HG02798 (cell line): Measurements from ENCODE around the gene PRICKLE2.

Source experiments
- ATAC-seq: cut with Tn5 transposase; IDR thresholded peaks from one replicate; pipeline ENCODE4 v1.9.1; 2021; ENCODE audit warnings: mild to moderate bottlenecking; ENCODE audit not compliant: unreplicated experiment, poor library complexity

The PRICKLE2 gene

DNA sequence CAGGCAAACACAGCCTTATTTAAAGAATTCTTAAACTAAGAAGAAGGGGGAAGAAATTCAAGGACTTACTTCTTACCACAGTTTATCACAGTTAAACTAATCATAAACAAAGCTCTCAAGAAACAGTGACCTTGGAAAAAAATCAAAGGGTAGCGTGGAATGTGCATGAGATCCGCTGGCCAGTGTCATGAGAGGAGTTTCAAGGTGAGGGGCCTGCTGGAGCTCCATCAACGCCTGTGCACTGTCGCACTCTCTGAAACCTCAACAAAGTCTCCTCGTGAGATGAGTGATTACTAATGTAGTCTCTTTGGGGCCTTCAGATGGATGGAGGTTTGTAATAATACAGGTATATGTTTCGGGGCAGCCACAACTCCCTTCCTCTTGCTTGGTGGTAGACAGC is 28.4 kb upstream of the PRICKLE2 start:
- no peak for ATAC-seq

- no peak for ATAC-seq
These were observed 25.8 kb upstream of the PRICKLE2 start for GRCh38 chr3:64251019-64251418.

DNA sequence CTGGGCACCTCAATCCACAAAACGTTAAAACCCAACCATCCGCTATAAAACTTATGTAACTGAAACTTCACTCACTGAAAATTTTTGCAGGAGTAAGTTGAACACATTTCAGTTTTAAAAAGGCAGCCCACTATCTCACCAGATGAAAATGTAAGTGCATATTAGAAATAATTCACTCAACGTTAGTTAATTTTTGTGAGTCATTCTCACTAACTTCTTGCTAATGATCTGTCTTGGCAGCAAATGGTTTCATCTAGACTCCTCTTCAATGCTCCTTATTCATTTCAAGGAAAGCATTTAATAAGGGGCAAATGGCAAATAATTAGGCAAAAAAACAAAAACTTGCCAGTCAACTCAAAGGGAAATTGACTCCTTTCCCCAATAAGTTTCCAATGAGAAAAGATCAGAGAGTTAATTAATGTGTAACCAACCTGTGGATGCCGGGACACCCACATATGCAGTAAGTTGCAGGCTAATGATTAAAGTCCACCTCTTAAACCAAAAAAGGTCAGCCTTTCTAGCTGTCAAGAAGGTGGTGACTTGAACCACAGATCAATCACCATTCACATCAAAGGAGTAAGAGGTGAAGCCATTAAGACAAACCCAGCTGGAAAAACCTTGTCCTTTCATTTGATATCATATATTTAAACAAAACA is 22.9 kb upstream of the PRICKLE2 start:
- peak; percentile 47 for ATAC-seq

- ATAC-seq, result peak; percentile 52
These were observed 19.0 kb upstream of the PRICKLE2 start for GRCh38 chr3:64244011-64244942.

- ATAC-seq, result no peak
These were observed 17.2 kb upstream of the PRICKLE2 start for GRCh38 chr3:64242435-64242834.

- no peak for ATAC-seq
These were observed 15.7 kb upstream of the PRICKLE2 start for GRCh38 chr3:64240959-64241358.

GRCh38 chr3:64240396-64240795 is 15.1 kb upstream of the PRICKLE2 start:
- no peak for ATAC-seq

GRCh38 chr3:64239841-64240240 is 14.6 kb upstream of the PRICKLE2 start:
- no peak for ATAC-seq

DNA sequence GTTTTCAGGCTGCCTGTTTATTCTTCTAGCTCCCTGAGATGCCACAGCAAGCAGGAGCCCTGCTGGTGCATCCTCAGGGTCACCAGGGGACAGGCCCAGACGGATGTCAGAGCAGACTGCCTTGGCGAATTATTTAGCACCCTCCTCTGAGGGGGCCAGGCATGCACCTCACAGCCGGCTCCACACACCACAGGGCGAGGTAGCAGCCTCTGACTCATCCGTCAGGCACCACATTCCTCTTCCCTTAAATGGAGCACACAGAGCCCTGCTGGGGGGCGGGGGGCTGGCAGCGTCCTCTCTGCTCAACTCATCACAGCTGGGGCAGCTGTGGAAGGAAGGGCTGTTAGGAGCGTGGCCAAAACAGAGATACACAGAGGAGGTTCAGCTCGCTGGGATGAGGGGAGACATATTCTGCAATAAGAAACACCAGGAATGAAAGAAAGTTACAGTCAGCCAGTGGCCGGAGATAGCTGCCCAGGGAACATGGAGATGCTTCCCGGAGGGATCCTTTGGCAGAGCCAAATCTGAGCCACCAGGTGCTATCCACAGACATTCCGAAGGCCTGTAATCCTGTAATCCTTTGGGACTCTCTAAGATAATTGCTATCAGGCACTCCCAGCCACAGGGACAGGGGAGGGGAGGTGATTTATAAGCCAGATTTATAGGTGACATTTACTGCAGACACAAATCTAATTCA is 13.9 kb upstream of the PRICKLE2 start:
- ATAC-seq, result no peak

GRCh38 chr3:64237083-64237482 is 11.8 kb upstream of the PRICKLE2 start:
- no peak for ATAC-seq

DNA sequence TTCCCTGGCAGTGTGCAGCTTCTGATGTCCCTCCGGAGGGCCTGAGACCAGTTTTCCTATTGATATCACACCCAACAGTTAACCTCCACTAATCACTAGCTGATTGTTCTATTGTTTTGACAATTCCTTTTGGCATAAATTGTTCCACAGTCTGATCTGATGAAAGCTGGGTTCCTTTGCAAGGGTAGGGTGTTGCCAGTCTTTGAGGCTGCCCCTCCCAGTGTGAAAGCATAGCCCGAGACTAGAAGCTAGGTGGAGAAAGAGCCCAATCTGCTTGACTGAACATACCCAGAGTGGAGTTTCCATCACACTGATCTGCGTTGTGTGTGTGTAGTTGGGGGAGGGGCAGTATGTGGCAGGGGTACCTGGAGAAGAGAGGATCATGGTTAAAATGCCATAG is 10.3 kb upstream of the PRICKLE2 start:
- ATAC-seq, result no peak

DNA sequence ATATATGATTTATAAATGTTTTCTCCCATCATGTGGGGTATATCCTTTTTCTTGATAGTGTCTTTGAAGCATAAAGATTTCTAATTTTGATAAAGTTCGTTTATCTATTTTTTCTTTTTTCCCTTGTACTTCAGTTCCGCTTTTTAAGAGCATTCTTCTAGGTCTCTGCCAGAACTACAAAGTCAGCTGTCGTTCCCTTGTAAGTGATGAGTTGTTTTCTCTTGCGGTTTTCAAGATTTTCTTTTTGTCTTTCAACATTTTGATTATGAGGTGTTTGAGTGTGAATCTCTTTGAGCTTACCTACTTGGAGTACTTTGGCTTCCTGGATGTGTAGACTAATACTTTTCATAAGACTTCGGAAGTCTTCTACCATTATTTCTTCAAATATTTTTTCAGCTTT is 9.3 kb upstream of the PRICKLE2 start:
- no peak for ATAC-seq

- ATAC-seq, result no peak
These were observed 7.6 kb upstream of the PRICKLE2 start for GRCh38 chr3:64232821-64233220.

DNA sequence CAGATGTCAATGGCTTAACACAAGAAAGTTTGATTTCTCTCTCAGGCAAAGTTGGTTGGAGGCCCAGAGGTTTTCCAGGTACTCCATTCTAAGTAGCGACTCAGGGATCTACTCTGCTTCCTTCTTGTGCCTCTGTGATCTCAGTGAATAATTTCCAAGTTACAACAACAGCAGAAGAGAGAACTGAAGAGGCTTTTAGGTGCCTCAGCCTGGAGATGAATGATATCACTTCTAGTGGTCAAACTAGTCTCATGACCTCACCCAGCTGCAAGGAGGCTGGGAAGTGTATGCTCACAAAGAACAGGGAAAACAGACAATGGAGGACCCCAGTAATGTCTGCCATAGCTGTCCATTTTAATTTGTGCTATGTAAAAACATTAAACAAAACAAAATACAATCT is 4.6 kb upstream of the PRICKLE2 start:
- ATAC-seq, result no peak

GRCh38 chr3:64228110-64228509 is 2.8 kb upstream of the PRICKLE2 start:
- ATAC-seq, result no peak

- ATAC-seq, result no peak
These were observed 1.5 kb upstream of the PRICKLE2 start for GRCh38 chr3:64226730-64227129.

- peak; percentile 30 for ATAC-seq
These were observed 631 bp upstream of the PRICKLE2 start for GRCh38 chr3:64225695-64226499.

GRCh38 chr3:64223791-64224745 is 1.2 kb downstream of the PRICKLE2 start:
- ATAC-seq, result no peak

- ATAC-seq, result no peak
These were observed 2.7 kb downstream of the PRICKLE2 start for GRCh38 chr3:64222501-64223111.
